HEK293 (cell line): ENCODE data around the gene TPRG1.

Experiments used
- CTCF ChIP-seq: fragments of 450-650 bp; formaldehyde crosslinking; IDR thresholded peaks from 2 replicates; pipeline ENCODE4 v1.5.1; 2016; ENCODE audit warnings: missing biosample characterization, missing genetic modification characterization
- OVOL3 ChIP-seq: fragments of 450-650 bp; formaldehyde crosslinking; IDR thresholded peaks from 2 replicates; pipeline ENCODE4 v1.5.1; 2016; ENCODE audit warnings: missing biosample characterization, missing genetic modification characterization
- PRDM10 ChIP-seq: fragments of 450-650 bp; formaldehyde crosslinking; IDR thresholded peaks from 2 replicates; pipeline ENCODE4 v1.5.1; 2016; ENCODE audit warnings: missing biosample characterization, missing genetic modification characterization
- REST ChIP-seq: fragments of 450-650 bp; formaldehyde crosslinking; IDR thresholded peaks from 2 replicates; pipeline ENCODE4 v1.5.1; 2016; ENCODE audit warnings: missing biosample characterization, missing genetic modification characterization
- SETDB1 ChIP-seq: IDR thresholded peaks from one replicate; pipeline ENCODE4 v1.6.1; 2017; ENCODE audit warnings: mild to moderate bottlenecking, low read length, moderate library complexity, mixed read lengths; ENCODE audit not compliant: insufficient read length
- TCF7L2 ChIP-seq: IDR thresholded peaks from 2 replicates; pipeline ENCODE4 v1.6.1; 2011; ENCODE audit warnings: low read depth, mild to moderate bottlenecking, inconsistent platforms, low read length, moderate library complexity, borderline replicate concordance
- YY1 ChIP-seq: fragments of 450-650 bp; formaldehyde crosslinking; IDR thresholded peaks from 2 replicates; pipeline ENCODE4 v1.5.1; 2018; ENCODE audit warnings: missing biosample characterization, missing genetic modification characterization
- ZBTB7A ChIP-seq: fragments of 450-650 bp; formaldehyde crosslinking; IDR thresholded peaks from 2 replicates; pipeline ENCODE4 v1.5.1; 2016; ENCODE audit warnings: low read depth, missing biosample characterization, missing genetic modification characterization
- ZNF501 ChIP-seq: fragments of 450-650 bp; formaldehyde crosslinking; IDR thresholded peaks from 2 replicates; pipeline ENCODE4 v1.5.1; 2016; ENCODE audit warnings: missing biosample characterization, missing genetic modification characterization
- ZNF707 ChIP-seq: fragments of 450-650 bp; formaldehyde crosslinking; IDR thresholded peaks from 2 replicates; pipeline ENCODE4 v1.5.1; 2016; ENCODE audit warnings: missing biosample characterization, missing genetic modification characterization

GRCh38 chr3:189334064-189334920, 162.5 kb downstream of the TPRG1 start:
- TF ChIP-seq OVOL3 (tag by site-specific recombination): no peak
- no peak for TF ChIP-seq ZNF501 (tag by site-specific recombination)
- no peak for TF ChIP-seq REST
- TF ChIP-seq PRDM10 (tag by site-specific recombination): no peak
- TF ChIP-seq TCF7L2: no peak
- TF ChIP-seq ZBTB7A (tag by site-specific recombination): no peak
- TF ChIP-seq CTCF (tag by site-specific recombination): no peak
- no peak for TF ChIP-seq SETDB1
- TF ChIP-seq ZNF707: no peak
- TF ChIP-seq YY1 (tag by site-specific recombination): no peak
